ENCODE data around the gene KCNIP4. TPM values are rescaled to one million over a fixed set of nuclear protein-coding genes. Genes with fewer than 3 reads are reported as not detected.

Gene KCNIP4
- total RNA-seq, 3 donors from 2014 or later (not counting 1 experiment from before 2014, with no cell fraction given) = not detected

DNA sequence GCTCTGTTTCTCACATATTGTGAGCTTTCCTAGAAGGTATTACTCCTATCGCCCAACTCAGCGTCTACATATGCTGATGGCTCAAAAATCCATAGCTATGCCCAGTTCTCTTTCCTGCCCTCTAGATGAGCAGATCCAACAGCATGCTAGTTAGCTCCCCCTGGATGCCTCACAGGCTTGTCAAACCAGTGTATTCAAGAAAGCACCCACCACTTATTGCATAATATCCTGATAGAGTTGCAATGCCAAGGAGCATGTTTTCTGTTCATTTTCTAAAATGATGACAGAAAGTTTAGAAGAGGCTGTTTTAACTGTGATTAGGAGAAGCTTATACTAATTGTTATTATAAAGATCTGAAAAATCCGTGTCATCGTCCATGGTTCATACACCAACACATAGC is 1250.2 kb downstream of the KCNIP4 start:
- Mint-ChIP-seq H3K4me3 (peak overlapping the region; percentile 85), H3K27ac (peak overlapping the region; percentile 90 to 97), H3K9me3 (no peaks in the 10 kb centered on the region), H3K27me3 (ENCODE audit: low read depth in 2 of 2) (peaks cover 5 to 14% of the 10 kb centered on the region in 2 donors), H3K36me3 (no peaks in the 10 kb centered on the region), H3K4me1 (peaks cover 26 to 36% of the 10 kb centered on the region in 2 donors)
- intact Hi-C loops (cut with micrococcal nuclease) = no loop called here
- Histone ChIP-seq H3K4me1 (ENCODE audit: control insufficient read depth, insufficient read depth, low read length) (peaks cover 10% of the 10 kb centered on the region), H3K27ac (ENCODE audit: low read length) (no peak overlapping the region), H3K4me3 (ENCODE audit: low read length) (no peak overlapping the region), H3K9me3 (ENCODE audit: control insufficient read depth, insufficient read depth, low read length) (no peaks in the 10 kb centered on the region), H3K27me3 (ENCODE audit: control insufficient read depth, insufficient read depth, low read length) (peaks cover 4% of the 10 kb centered on the region), H3K36me3 (ENCODE audit: control insufficient read depth, insufficient read depth, low read length) (no peaks in the 10 kb centered on the region)
- DNase-seq (no peak), ATAC-seq (no peak)
- WGBS (ENCODE audit: insufficient coverage) = 92% methylated on average over 4 of the region's 4 CpGs
- TF ChIP-seq, protein P1, sequence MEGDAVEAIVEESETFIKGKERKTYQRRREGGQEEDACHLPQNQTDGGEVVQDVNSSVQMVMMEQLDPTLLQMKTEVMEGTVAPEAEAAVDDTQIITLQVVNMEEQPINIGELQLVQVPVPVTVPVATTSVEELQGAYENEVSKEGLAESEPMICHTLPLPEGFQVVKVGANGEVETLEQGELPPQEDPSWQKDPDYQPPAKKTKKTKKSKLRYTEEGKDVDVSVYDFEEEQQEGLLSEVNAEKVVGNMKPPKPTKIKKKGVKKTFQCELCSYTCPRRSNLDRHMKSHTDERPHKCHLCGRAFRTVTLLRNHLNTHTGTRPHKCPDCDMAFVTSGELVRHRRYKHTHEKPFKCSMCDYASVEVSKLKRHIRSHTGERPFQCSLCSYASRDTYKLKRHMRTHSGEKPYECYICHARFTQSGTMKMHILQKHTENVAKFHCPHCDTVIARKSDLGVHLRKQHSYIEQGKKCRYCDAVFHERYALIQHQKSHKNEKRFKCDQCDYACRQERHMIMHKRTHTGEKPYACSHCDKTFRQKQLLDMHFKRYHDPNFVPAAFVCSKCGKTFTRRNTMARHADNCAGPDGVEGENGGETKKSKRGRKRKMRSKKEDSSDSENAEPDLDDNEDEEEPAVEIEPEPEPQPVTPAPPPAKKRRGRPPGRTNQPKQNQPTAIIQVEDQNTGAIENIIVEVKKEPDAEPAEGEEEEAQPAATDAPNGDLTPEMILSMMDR (IDR thresholded peaks at IDR 0.05) = no peak

DNA sequence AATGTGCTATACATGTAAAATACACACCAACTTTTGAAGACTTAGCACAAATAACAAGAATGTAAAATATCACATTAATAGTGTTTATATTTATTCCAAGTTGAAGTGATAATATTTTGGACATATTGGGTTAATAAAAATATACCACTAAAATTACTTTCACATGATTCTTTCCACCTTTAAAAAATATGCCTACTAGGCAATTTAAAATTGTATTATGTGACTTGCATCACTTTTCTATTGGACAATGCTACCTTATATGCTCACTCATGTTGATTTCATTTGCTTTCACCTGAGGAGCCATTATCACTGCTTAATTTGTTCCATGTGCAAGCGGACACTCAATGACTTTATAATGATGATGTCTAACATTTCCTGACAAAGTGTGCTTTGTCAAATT is 1251.8 kb downstream of the KCNIP4 start:
- H3K27me3 ChIP-seq (ENCODE audit: control insufficient read depth, insufficient read depth, low read length) = peaks cover 4% of the 10 kb centered on the region
- no peaks in the 10 kb centered on the region for H3K9me3 Mint-ChIP-seq

DNA sequence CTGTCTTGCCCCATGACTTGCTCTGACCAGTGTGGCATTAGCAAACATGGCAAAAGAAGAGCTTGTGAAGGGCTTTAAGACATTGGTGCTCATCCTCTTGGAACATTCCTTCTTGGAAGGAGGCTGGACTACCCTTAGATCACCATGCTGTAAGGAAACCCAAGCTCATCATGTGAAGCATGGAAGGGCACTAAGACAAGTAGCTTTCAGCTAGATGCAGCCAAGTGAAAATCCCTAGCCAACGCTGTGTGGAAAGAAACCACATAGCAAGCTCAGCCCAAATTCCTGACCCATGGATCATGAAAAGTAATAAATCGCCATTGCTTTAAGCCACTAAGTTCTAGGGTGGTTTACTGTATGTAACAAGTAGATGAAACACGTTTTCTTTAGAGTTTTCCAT is 1260.7 kb downstream of the KCNIP4 start:
- intact Hi-C loops (cut with micrococcal nuclease) = no loop called here

More for the DNA sequence above, 1251.8 kb downstream of the KCNIP4 start:
- WGBS (ENCODE audit: insufficient coverage) = 100% methylated on average over 1 of the region's 1 CpG
- peaks cover 10% of the 10 kb centered on the region for H3K4me1 ChIP-seq (ENCODE audit: control insufficient read depth, insufficient read depth, low read length)
- peaks cover 26 to 29% of the 10 kb centered on the region in 2 donors for H3K4me1 Mint-ChIP-seq
- no peaks in the 10 kb centered on the region for H3K36me3 Mint-ChIP-seq
- H3K27ac ChIP-seq (ENCODE audit: low read length) = no peak overlapping the region
- DNase-seq = no peak
- intact Hi-C loops (cut with micrococcal nuclease) = no loop called here
- no peak for ATAC-seq
- TF ChIP-seq, protein P1 (IDR thresholded peaks at IDR 0.05) = no peak
- H3K4me3 Mint-ChIP-seq = no peak overlapping the region
- H3K27ac Mint-ChIP-seq = no peak overlapping the region
- H3K4me3 ChIP-seq (ENCODE audit: low read length) = no peak overlapping the region
- H3K9me3 ChIP-seq (ENCODE audit: control insufficient read depth, insufficient read depth, low read length) = no peaks in the 10 kb centered on the region
- no peaks in the 10 kb centered on the region for H3K36me3 ChIP-seq (ENCODE audit: control insufficient read depth, insufficient read depth, low read length)
- peaks cover 5 to 14% of the 10 kb centered on the region in 2 donors for H3K27me3 Mint-ChIP-seq (ENCODE audit: low read depth in 2 of 2)

More for the DNA sequence above, 1260.7 kb downstream of the KCNIP4 start:
- H3K4me1 Mint-ChIP-seq = no peaks in the 10 kb centered on the region
- H3K36me3 Mint-ChIP-seq = no peaks in the 10 kb centered on the region
- H3K27me3 Mint-ChIP-seq (ENCODE audit: low read depth in 2 of 2) = peaks cover 8 to 31% of the 10 kb centered on the region in 2 donors
- no peaks in the 10 kb centered on the region for H3K36me3 ChIP-seq (ENCODE audit: control insufficient read depth, insufficient read depth, low read length)
- H3K4me3 ChIP-seq (ENCODE audit: low read length) = no peak overlapping the region
- H3K9me3 ChIP-seq (ENCODE audit: control insufficient read depth, insufficient read depth, low read length) = no peaks in the 10 kb centered on the region
- no peak for ATAC-seq
- WGBS (ENCODE audit: insufficient coverage) = 81% methylated on average over 2 of the region's 3 CpGs
- no peak for DNase-seq
- H3K9me3 Mint-ChIP-seq = no peaks in the 10 kb centered on the region
- H3K27me3 ChIP-seq (ENCODE audit: control insufficient read depth, insufficient read depth, low read length) = peaks cover 2% of the 10 kb centered on the region
- TF ChIP-seq, protein P1 (IDR thresholded peaks at IDR 0.05) = no peak
- H3K4me3 Mint-ChIP-seq = no peak overlapping the region
- no peak overlapping the region for H3K27ac ChIP-seq (ENCODE audit: low read length)
- no peak overlapping the region for H3K27ac Mint-ChIP-seq
- H3K4me1 ChIP-seq (ENCODE audit: control insufficient read depth, insufficient read depth, low read length) = no peaks in the 10 kb centered on the region
